NCI-H2107 treated with DMSO at 0.1 percent for 48 hours (cell line): ENCODE measurements around the gene ASPRV1.
"Not testable (repeated sequence)": the region's sequence is repeated elsewhere in the genome, so short reads cannot be mapped to it uniquely, and the experiment has no call there.

Source experiments
- DNase-seq: peaks from one replicate; lab custom pipeline; 2025; ENCODE audit not compliant: unreplicated experiment; lab: John Stamatoyannopoulos, UW

ASPRV1 gene

GRCh38 chr2:69962986-69963730 is 1.7 kb upstream of the ASPRV1 start:
- no peak for DNase-seq

DNA sequence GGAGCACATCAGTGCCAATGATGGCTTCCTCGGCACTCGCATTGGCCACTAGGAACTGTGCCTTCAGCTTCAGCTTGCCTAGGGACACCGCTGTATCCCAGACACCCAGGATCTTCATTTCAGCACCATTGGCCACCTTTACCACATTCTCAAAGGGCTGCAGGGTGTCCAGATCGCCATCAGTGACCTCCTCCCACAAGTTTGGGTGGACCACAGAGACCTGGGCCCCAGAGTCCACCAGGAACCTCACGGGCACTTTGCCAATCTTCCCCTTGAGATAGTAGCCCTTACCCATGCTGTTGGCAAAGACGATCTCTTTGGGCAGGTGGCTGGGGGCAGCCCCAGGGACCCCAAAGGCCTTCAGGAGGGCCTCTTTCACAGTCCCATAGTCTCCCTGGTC is 610 bp downstream of the ASPRV1 start:
- no peak for DNase-seq

GRCh38 chr2:69959425-69959824 is 2.0 kb downstream of the ASPRV1 start:
- no peak for DNase-seq

DNA sequence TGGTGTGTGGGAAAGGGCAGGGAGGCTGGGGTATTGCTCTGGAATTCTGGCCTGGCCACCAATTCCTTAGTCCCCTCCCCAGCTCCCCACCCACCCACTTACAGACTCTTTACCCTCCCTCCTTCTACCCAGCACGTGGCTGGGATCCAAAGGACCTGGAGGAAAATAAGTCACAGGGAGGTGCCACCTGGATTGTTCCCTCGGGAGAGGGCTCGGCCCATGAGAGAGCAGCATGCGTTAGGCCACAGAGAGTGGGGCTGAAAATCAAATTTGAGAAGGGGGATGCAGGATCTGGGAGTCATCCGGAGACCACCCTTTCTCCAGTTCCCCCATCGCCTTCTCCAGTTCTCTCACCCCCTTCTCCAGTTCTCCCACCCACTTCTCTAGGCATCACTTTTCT is 3.0 kb downstream of the ASPRV1 start:
- DNase-seq: peak; percentile 30

- peak; percentile 21 for DNase-seq
These were observed 3.5 kb downstream of the ASPRV1 start for GRCh38 chr2:69957965-69958364.

DNA sequence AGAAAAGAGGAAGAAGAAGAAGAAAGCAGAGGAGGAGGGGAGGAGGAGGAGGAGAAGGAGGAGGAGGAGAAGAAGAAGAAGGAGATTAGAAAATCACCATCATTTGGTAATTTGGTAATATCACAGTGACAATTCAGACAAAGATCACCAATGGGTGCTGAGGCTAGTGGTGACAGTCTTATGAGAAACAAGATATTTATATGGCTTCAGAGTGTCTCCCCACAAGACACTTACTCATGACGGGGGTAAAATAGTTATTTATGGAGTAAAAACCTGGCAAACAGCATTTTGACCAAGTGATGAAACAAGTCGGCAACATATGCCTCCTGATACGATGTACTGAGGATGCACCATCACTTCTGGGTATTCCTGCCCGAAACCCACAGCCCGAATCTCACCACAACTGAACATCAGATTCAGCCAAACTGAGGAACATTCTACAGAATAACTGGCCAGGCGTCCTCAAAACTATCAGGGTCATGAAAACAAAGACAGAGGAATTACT is 4.9 kb downstream of the ASPRV1 start:
- no peak for DNase-seq

DNA sequence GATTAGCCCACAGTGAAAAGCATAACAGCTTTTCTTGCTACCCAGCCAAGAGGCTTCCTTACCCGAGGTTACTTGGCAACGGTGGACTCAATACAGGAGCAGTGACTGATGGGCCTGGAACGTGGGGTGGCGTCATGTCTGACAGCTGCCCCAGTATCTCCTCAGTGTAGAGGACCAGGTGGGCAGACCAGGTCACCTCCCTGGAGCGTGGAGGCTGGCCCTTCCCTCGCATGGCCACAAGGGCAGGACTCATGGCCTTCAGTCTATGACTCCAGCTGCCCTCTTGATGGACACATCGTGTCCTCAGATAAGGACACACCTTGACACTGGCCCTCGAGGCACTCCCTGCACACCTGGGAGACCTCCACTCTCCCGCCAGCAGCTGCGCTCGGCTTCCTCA is 6.4 kb downstream of the ASPRV1 start:
- DNase-seq: no peak

DNA sequence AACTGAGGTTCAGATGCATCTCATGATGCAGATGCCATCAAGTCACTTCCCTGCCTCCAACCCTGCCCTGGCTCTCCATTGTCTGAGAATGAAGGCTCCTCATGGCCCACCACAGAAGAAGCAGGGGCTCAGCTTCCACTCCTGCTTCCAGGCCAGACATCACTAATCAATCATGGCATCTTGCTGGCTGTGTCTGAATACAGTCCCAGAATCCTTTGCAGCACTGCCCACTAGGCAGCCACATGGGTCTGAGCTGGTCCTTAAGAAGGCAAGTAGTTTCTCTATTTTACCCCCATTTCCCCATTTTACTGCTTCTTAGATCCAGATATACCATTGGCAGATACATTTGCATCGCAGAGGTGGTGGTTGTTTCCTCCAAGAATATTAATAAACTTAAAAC is 7.3 kb downstream of the ASPRV1 start:
- no peak for DNase-seq

GRCh38 chr2:69952336-69953115 is 8.9 kb downstream of the ASPRV1 start:
- no peak for DNase-seq

- DNase-seq: not testable (repeated sequence)
These were observed 10.8 kb downstream of the ASPRV1 start for GRCh38 chr2:69950671-69951070.

DNA sequence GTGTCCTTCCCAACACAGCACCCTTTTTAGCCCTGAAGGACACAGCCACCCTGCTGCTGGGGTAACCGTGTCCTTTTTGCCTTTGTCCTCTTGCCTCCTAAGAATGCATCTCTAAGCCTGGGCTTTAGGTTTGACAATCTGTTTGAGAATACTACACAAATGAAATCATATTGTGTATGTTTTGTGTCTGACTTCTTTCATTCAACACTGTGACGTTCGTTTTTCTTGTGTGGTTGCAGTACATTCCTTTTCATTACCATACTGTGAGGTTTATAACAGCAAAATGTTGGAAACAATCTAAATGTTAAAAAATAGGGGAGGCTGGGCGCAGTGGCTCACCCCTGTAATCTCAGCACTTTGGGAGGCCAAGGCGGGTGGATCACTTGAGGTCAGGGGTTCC is 11.2 kb downstream of the ASPRV1 start:
- no peak for DNase-seq

GRCh38 chr2:69948963-69949645 is 12.3 kb downstream of the ASPRV1 start:
- DNase-seq: no peak

GRCh38 chr2:69948032-69948962 is 13.1 kb downstream of the ASPRV1 start:
- DNase-seq: no peak

- DNase-seq: no peak
These were observed 14.0 kb downstream of the ASPRV1 start for GRCh38 chr2:69947325-69947931.

DNA sequence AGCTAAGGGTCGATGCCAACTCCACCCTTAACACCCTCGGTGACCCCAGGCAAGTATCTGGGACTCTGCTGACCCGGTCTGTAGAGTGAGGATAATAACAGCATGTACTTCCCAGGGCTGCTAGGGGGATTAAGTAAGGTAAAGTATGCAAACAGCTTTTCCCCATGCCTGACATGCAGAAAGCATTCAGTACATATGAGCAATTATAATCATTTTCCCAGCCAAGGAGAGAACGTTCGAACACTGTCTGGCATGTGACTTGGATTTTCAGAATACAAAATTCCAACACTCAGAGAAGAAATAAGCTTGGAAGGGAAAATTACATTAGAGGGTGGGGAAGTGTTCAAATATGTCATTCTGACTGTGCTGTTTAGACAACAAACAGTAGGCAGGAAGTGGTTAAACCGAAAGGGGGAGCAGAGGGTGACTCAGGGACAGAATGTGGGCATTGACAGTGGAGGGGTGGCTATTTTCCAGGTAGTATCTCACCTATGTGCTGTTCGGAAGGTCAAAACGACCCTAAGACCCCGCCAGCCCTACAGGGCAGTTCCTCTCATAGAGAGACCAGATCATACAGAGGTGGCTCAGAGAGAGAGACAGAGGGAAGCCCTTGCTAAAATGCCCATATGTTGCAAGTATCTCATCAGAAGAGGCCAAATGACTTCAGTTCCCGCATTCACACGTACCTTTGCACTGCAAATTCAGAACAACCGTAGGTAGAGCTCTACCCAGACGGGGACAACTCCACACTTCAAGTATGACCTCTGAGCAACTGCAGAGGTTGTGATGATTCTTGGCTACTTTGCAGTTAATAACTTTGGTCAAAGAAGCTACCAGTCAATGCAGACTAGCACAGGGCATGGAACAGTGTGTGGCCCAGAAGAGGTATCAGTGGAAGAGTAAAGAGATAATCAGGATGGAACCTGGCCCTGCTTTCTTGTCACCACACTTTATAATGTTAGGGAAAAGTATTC is 14.8 kb downstream of the ASPRV1 start:
- DNase-seq: no peak

GRCh38 chr2:69945941-69946340 is 15.5 kb downstream of the ASPRV1 start:
- no peak for DNase-seq

GRCh38 chr2:69945441-69945840 is 16.0 kb downstream of the ASPRV1 start:
- no peak for DNase-seq

DNA sequence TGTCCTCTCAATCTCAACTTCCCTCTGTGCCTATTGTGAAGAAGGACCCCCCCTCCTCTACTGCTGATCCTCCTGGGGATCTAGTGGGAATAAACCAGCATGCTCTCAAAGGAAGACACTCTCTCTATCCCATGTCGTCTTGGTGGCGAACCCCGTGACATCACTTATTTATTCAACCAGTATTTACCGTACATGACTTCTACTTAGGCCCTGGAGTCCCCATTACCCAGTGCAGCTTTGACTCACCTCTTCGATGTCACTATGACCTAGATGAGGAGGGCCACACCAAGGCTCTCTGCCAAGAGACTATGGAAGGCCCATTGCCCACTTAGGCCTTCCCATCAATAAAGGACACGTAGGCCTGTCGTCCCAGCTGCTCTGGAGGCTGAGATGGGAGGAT is 16.7 kb downstream of the ASPRV1 start:
- no peak for DNase-seq
